Urothelium cell line (cell line): ENCODE data around the gene RSPH10B.
"Not testable (repeated sequence)": the region's sequence is repeated elsewhere in the genome, so short reads cannot be mapped to it uniquely, and the experiment has no call there.

Source experiments
- DNase-seq: peaks from one replicate; pipeline ENCODE4 v3.0.0; 2011; ENCODE audit warnings: low spot score, mixed read lengths
- FAIRE-seq: peaks from 2 replicates; lab custom pipeline; 2011; peaks lifted over from hg19 to GRCh38; lab: Jason Lieb, UNC

Gene RSPH10B

GRCh38 chr7:5930290-5930689 is 40.2 kb downstream of the RSPH10B start:
- not testable (repeated sequence) for FAIRE-seq, DNase-seq

GRCh38 chr7:5926263-5926870 is 44.1 kb downstream of the RSPH10B start:
- not testable (repeated sequence) for DNase-seq, FAIRE-seq

DNA sequence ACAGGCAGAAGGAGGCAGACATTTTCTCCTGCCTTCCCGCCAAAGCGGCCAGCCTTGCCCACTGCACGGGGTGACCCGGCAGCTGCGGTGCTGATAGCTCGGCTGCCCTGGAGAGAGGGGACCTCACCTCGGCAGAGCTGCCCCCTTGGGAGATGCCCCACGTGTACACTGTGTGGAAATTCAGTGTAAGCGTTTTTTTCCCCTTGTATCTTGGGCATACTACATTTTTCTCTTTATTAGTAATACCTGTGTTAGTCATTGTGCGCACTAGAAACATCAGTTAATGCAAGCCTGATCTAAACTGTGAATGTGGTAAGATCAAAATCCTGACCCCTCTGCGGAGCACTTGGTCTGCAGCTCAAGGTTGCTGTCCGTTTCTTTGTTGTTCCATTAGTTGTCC is 45.9 kb downstream of the RSPH10B start:
- peak; percentile 74 for FAIRE-seq
- DNase-seq: not testable (repeated sequence)

DNA sequence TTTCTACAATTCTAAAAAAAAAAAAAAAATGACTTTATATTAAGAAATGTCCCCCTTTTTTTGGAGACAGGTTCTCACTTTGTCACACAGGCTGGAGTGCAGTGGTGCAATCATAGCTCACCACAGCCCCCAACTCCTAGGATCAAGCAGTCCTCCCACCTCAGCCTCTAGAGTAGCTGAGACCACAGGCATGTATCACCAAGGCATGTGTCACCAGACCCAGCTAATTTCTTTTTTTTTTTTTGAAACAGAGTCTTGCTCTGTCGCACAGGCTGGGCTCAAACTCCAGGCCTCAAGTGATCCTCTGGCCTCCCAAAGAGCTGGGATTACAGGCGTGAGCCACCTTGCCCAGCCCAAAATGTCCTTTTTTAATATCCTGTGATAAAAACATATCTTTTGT is 46.3 kb downstream of the RSPH10B start:
- not testable (repeated sequence) for FAIRE-seq, DNase-seq

GRCh38 chr7:5916529-5916928 is 54.0 kb downstream of the RSPH10B start:
- DNase-seq, FAIRE-seq: not testable (repeated sequence)

GRCh38 chr7:5908835-5909234 is 61.7 kb downstream of the RSPH10B start:
- DNase-seq: not testable (repeated sequence)
- peak; percentile 84 for FAIRE-seq

DNA sequence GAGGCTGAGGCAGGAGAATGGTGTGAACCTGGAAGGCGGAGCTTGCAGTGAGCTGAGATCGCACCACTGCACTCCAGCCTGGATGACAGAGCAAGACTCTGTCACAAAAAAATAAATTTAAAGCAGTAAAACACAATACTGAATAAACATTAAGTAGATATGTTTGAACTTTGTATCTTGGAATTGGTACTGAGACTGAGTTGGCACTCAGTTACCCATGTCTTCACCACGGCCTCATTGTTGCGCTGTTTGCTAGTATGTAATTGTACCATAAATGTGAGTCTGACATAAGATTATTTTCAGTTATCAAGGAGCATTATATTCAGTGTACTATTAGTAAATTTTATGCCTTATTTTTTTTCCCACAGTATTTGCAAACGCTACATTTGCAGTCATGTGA is 65.8 kb downstream of the RSPH10B start:
- DNase-seq: not testable (repeated sequence)
- FAIRE-seq: peak; percentile 62

GRCh38 chr7:5903002-5903401 is 67.5 kb downstream of the RSPH10B start:
- not testable (repeated sequence) for DNase-seq, FAIRE-seq

GRCh38 chr7:5898480-5899224 is 71.8 kb downstream of the RSPH10B start, which contains the start of gene CCZ1:
TSS of gene CCZ1 (plus strand) at chr7:5898733. CDS start at chr7:5898800, 67 bp downstream.
- FAIRE-seq (peak; percentile 37), DNase-seq (peak; percentile 73)

- DNase-seq: not testable (repeated sequence)
Measured at GRCh38 chr7:5897369-5897919, 73.0 kb downstream of the RSPH10B start.

DNA sequence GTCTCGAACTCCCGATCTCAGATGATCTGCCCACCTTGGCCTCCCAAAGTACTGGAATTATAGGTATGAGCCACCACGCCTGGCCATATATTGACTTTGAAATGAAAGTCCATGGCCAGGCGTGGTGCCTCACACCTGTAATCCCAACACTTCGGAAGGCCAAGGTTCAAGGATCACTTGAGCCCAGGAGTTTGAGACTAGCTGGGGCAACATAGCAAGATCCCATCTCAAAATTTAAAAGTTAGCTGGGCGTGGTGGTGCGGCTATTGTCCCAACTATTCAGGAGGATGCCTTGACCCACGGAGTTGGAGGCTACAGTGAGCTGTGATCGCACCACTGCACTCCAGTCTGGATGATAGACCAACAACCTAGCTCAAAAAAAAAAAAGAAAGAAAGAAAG is 78.0 kb downstream of the RSPH10B start:
- FAIRE-seq (peak; percentile 46), DNase-seq (no peak)

More at GRCh38 chr7:5897369-5897919, 73.0 kb downstream of the RSPH10B start:
- peak; percentile 68 for FAIRE-seq

GRCh38 chr7:5890244-5890643 is 80.2 kb downstream of the RSPH10B start:
- peak; percentile 44 for FAIRE-seq
- not testable (repeated sequence) for DNase-seq

DNA sequence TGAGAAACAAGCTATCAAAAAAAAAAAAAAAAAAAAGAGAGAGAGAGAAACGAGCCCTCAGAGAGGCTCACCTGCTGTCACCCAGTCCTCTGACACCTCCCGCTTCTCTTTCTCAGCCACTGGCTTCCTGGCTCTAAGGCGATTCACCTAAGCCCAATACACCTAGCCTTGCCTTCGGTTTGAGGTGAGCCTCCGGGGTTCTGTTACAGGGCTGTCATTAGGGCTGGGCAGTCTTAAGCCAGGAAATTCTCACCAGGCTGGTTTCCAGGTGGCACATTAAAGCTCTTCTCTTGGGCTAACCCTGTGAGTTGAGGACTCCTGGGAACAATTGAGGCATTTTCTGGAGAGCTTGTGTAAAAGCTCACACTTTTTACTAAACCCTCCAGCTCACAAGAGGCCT is 82.5 kb downstream of the RSPH10B start:
- FAIRE-seq: peak; percentile 32
- not testable (repeated sequence) for DNase-seq

DNA sequence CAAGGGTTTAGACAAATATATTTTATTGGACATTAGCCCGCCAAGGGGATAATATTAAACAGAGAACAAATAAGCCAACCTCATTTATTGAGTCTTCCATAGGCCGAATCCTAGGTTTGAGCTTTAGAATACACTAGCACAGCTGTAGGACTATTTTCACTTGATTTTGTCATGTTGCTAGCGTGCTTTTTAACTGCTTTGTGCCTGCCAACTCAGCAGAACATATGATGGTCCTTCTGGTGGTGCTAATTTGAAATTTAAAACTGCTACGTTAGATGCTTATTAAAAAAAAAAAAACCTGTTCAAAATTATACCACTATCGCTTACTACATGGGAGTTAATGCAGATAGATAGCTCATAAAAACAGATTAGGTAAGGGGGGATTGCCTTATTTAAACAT is 86.1 kb downstream of the RSPH10B start:
- FAIRE-seq: peak; percentile 76

DNA sequence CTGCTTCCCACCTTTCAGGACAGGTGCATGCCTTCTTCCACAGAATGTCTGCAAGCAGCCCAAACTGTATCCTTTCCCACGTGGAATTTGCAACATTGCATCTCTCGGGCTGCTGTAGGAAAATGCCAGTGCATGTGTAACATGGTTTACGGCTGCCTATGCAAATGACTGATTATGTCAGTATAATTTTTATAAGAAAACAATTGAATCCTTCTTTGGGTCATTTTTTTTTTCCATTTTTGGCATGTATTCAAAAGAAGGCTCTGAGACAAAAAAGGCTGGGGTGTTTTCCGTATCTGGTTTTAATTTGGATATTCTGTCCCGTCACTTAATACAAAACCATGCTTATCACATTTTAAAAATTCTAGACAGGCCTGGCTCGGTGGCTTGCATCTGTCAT is 90.4 kb downstream of the RSPH10B start:
- DNase-seq: not testable (repeated sequence)
- peak; percentile 84 for FAIRE-seq

More for the DNA sequence above, 86.1 kb downstream of the RSPH10B start:
- DNase-seq: not testable (repeated sequence)

- DNase-seq: not testable (repeated sequence)
- peak; percentile 17 for FAIRE-seq
Measured at GRCh38 chr7:5879591-5879990, 90.9 kb downstream of the RSPH10B start.
